H9 (cell line): ENCODE results near the gene FARSA. TPM values are rescaled to one million over a fixed set of nuclear protein-coding genes. Genes with fewer than 3 reads are reported as not detected.

Experiments used
- DNase-seq: peaks from one replicate; pipeline ENCODE4 v3.0.0-alpha.2; 2017
- H2AFZ ChIP-seq: one replicate; pipeline ENCODE4 v1.6.1; 2013; ENCODE audit warnings: mild to moderate bottlenecking, low read length, control low read depth, moderate library complexity
- H2AK5ac ChIP-seq: 2 replicates; pipeline ENCODE4 v1.6.1; 2013; ENCODE audit warnings: low read length, control low read depth, mixed read lengths; ENCODE audit not compliant: insufficient read length
- H2BK120ac ChIP-seq: one replicate; pipeline ENCODE4 v1.6.1; 2013; ENCODE audit warnings: low read depth, mild to moderate bottlenecking, low read length, control low read depth, inconsistent platforms; ENCODE audit not compliant: poor library complexity, severe bottlenecking
- H2BK12ac ChIP-seq: 2 replicates; pipeline ENCODE4 v1.6.1; 2013; ENCODE audit warnings: low read length, control low read depth, mixed read lengths, low read depth; ENCODE audit not compliant: insufficient read length
- H2BK15ac ChIP-seq: 2 replicates; pipeline ENCODE4 v1.6.1; 2013; ENCODE audit warnings: low read depth, low read length, control low read depth
- H2BK20ac ChIP-seq: one replicate; pipeline ENCODE4 v1.6.1; 2013; ENCODE audit warnings: low read depth, mild to moderate bottlenecking, low read length, control low read depth, inconsistent platforms; ENCODE audit not compliant: poor library complexity, severe bottlenecking
- H2BK5ac ChIP-seq: 2 replicates; pipeline ENCODE4 v1.6.1; 2013; ENCODE audit warnings: low read length, control low read depth, mixed read lengths; ENCODE audit not compliant: insufficient read length
- H3K14ac ChIP-seq: 2 replicates; pipeline ENCODE4 v1.6.1; 2013; ENCODE audit warnings: low read length, control low read depth; ENCODE audit not compliant: insufficient read depth
- H3K18ac ChIP-seq: 2 replicates; pipeline ENCODE4 v1.6.1; 2013; ENCODE audit warnings: low read depth, mild to moderate bottlenecking, mixed read lengths, low read length, control low read depth; ENCODE audit not compliant: insufficient read length
- H3K23ac ChIP-seq: 2 replicates; pipeline ENCODE4 v1.6.1; 2013; ENCODE audit warnings: low read length, control low read depth, mixed read lengths, low read depth; ENCODE audit not compliant: insufficient read length
- H3K23me2 ChIP-seq: 2 replicates; pipeline ENCODE4 v1.6.1; 2013; ENCODE audit warnings: low read depth, mild to moderate bottlenecking, mixed read lengths, low read length, control low read depth; ENCODE audit not compliant: insufficient read length, poor library complexity, severe bottlenecking
- H3K27ac ChIP-seq: 2 replicates; pipeline ENCODE4 v1.5.1; 2013; ENCODE audit warnings: low read length, control low read depth, mixed read lengths, low read depth; ENCODE audit not compliant: insufficient read length
- H3K27me3 ChIP-seq: 2 replicates; pipeline ENCODE4 v1.6.1; 2013; ENCODE audit warnings: low read length, control low read depth, inconsistent platforms; ENCODE audit not compliant: insufficient read depth
- H3K4ac ChIP-seq: 2 replicates; pipeline ENCODE4 v1.6.1; 2013; ENCODE audit warnings: low read depth, mild to moderate bottlenecking, control low read depth, inconsistent platforms, low read length, moderate library complexity
- H3K4me1 ChIP-seq: 2 replicates; pipeline ENCODE4 v1.6.1; 2013; ENCODE audit warnings: low read length, control low read depth, inconsistent platforms; ENCODE audit not compliant: insufficient read depth
- H3K4me2 ChIP-seq: 2 replicates; pipeline ENCODE4 v1.6.1; 2013; ENCODE audit warnings: low read length, control low read depth, mixed read lengths; ENCODE audit not compliant: insufficient read length, insufficient read depth
- H3K56ac ChIP-seq: 2 replicates; pipeline ENCODE4 v1.6.1; 2013; ENCODE audit warnings: low read depth, mild to moderate bottlenecking, mixed read lengths, low read length, control low read depth; ENCODE audit not compliant: insufficient read length
- H3K79me1 ChIP-seq: 2 replicates; pipeline ENCODE4 v1.6.1; 2013; ENCODE audit warnings: low read depth, mild to moderate bottlenecking, moderate library complexity, low read length, control low read depth, inconsistent platforms; ENCODE audit not compliant: insufficient read depth, poor library complexity, severe bottlenecking
- H3K79me2 ChIP-seq: 2 replicates; pipeline ENCODE4 v1.6.1; 2013; ENCODE audit warnings: low read length, control low read depth, inconsistent platforms; ENCODE audit not compliant: insufficient read depth
- H3K9ac ChIP-seq: 2 replicates; pipeline ENCODE4 v1.6.1; 2013; ENCODE audit warnings: low read length, control low read depth, mixed read lengths; ENCODE audit not compliant: insufficient read length; ENCODE audit errors: extremely low read depth
- H3K9me3 ChIP-seq: one replicate; pipeline ENCODE4 v1.6.1; 2013; ENCODE audit warnings: low read depth, low read length, inconsistent platforms; ENCODE audit not compliant: control insufficient read depth
- H3T11ph ChIP-seq: one replicate; pipeline ENCODE4 v1.6.1; 2013; ENCODE audit warnings: mild to moderate bottlenecking, low read length, control low read depth, inconsistent platforms
- H4K20me1 ChIP-seq: one replicate; pipeline ENCODE4 v1.6.1; 2013; ENCODE audit not compliant: control insufficient read depth, insufficient read length, insufficient read depth
- H4K5ac ChIP-seq: 2 replicates; pipeline ENCODE4 v1.6.1; 2013; ENCODE audit warnings: low read depth, mild to moderate bottlenecking, mixed read lengths, low read length, control low read depth; ENCODE audit not compliant: insufficient read length
- H4K8ac ChIP-seq: replicated peaks from 2 replicates; pipeline ENCODE4 v1.6.1; 2013; ENCODE audit warnings: low read length, control low read depth, mixed read lengths, low read depth; ENCODE audit not compliant: insufficient read length
- H4K91ac ChIP-seq: 2 replicates; pipeline ENCODE4 v1.6.1; 2013; ENCODE audit warnings: low read depth, mild to moderate bottlenecking, moderate library complexity, mixed read lengths, low read length, control low read depth; ENCODE audit not compliant: insufficient read length
- H3K27ac Mint-ChIP-seq, 3 experiments: 2 replicates in 2 of 3; 3 replicates in 1 of 3; pipeline ENCODE4 v1.8.0; 2020 to 2021; ENCODE audit warnings: mixed read lengths in 3 of 3, mild to moderate bottlenecking in 1 of 3, moderate library complexity in 1 of 3
- H3K27me3 Mint-ChIP-seq: 2 replicates; pipeline ENCODE4 v1.8.0; 2021; ENCODE audit warnings: low read depth, mild to moderate bottlenecking, moderate library complexity, mixed read lengths
- H3K36me3 Mint-ChIP-seq, 3 experiments: 2 replicates in 2 of 3; 3 replicates in 1 of 3; pipeline ENCODE4 v1.8.0; 2020 to 2021; ENCODE audit warnings: low read depth in 3 of 3, mixed read lengths in 3 of 3; ENCODE audit not compliant: insufficient read depth in 1 of 3
- H3K4me1 Mint-ChIP-seq, 2 experiments: 2 replicates each; pipeline ENCODE4 v1.8.0; 2020; ENCODE audit warnings: mixed read lengths in 2 of 2
- H3K4me3 Mint-ChIP-seq, 2 experiments: 2 replicates in 1 of 2; 3 replicates in 1 of 2; pipeline ENCODE4 v1.8.0; 2020 to 2021; ENCODE audit warnings: mild to moderate bottlenecking in 2 of 2, mixed read lengths in 2 of 2, moderate library complexity in 1 of 2
- H3K9me3 Mint-ChIP-seq, 2 experiments: 2 replicates in 1 of 2; 3 replicates in 1 of 2; pipeline ENCODE4 v1.8.0; 2020; ENCODE audit warnings: mild to moderate bottlenecking in 2 of 2, mixed read lengths in 2 of 2, moderate library complexity in 1 of 2
- CTCF ChIP-seq: fragments of 200-600 bp; sonication (generic); conservative IDR thresholded peaks from 3 replicates; pipeline ENCODE4 v1.8.0; 2021; ENCODE audit warnings: antibody characterized with exemption, mild to moderate bottlenecking
- WGBS: extraction: QIAGEN DNeasy Blood & Tissue Kit; methylation state at CpG from one replicate; pipeline ENCODE4 v1.1.7; 2013; ENCODE audit warnings: missing lambda C conversion rate, low lambda C conversion rate, mixed read lengths; ENCODE audit not compliant: insufficient read length; ENCODE audit errors: extremely low coverage; 5-methylcytosine and 5-hydroxymethylcytosine counted together
- total RNA-seq: library from RNA; stranded (reverse); gene quantifications from 2 replicates; pipeline ENCODE4 v1.2.1, GENCODE V29; 2021

The FARSA gene
- total RNA-seq, 1 experiment from 2014 or later: 110 TPM

- H2BK12ac ChIP-seq: no peak overlapping the region
- H2BK5ac ChIP-seq: no peak overlapping the region
- H3K79me1 ChIP-seq: no peaks in the 10 kb centered on the region
- WGBS: no CpG with 5 or more reads among the region's 17 CpGs
- no peak overlapping the region for H3K4me2 ChIP-seq
- no peak overlapping the region for H4K91ac ChIP-seq
- peaks cover 35 to 60% (median 53%) of the 10 kb centered on the region in 3 experiments; a peak in 6 of 7 replicates for H3K36me3 Mint-ChIP-seq
- no peaks in the 10 kb centered on the region for H3K27me3 ChIP-seq
- H3K4me3 Mint-ChIP-seq: no peak overlapping the region
- H3T11ph ChIP-seq: no peak overlapping the region
- no peak overlapping the region for H2AK5ac ChIP-seq
- H2BK15ac ChIP-seq: no peak overlapping the region
- no peaks in the 10 kb centered on the region for H3K4me1 ChIP-seq
- H3K14ac ChIP-seq: no peak overlapping the region
- H3K9me3 ChIP-seq: no peaks in the 10 kb centered on the region
- TF ChIP-seq CTCF: no peak
- H3K56ac ChIP-seq: no peak overlapping the region
- H3K18ac ChIP-seq: no peak overlapping the region
- no peak for DNase-seq
- no peak overlapping the region for H2BK120ac ChIP-seq
- no peak overlapping the region for H2BK20ac ChIP-seq
- peaks cover 4% of the 10 kb centered on the region for H3K23me2 ChIP-seq
- no peaks in the 10 kb centered on the region; a peak in 1 of 5 replicates for H3K9me3 Mint-ChIP-seq
- H4K20me1 ChIP-seq: no peaks in the 10 kb centered on the region
- H4K8ac ChIP-seq: no peak overlapping the region
- H3K9ac ChIP-seq: no peak overlapping the region
- no peak overlapping the region for H4K5ac ChIP-seq
- H3K27me3 Mint-ChIP-seq: no peaks in the 10 kb centered on the region
- no peak overlapping the region for H3K23ac ChIP-seq
- no peaks in the 10 kb centered on the region; the same call in 1 of the 2 replicates for H3K79me2 ChIP-seq
- no peak overlapping the region for H3K27ac Mint-ChIP-seq
- H3K27ac ChIP-seq: no peak overlapping the region
- no peak overlapping the region for H2AFZ ChIP-seq
- no peak overlapping the region for H3K4ac ChIP-seq
- H3K4me1 Mint-ChIP-seq: peaks cover 2 to 8% of the 10 kb centered on the region in 2 experiments; a peak in 1 of 4 replicates
Measured at GRCh38 chr19:12896460-12896859, 37.1 kb downstream of the FARSA start.
